MM.1S (cell line): ENCODE measurements around the gene MOSMO.
"Not testable (repeated sequence)": the region's sequence is repeated elsewhere in the genome, so short reads cannot be mapped to it uniquely, and the experiment has no call there.

Experiments
- CTCF ChIP-seq: fragments of 300-600 bp; sonication (generic); IDR thresholded peaks from 2 replicates; pipeline ENCODE4 v1.5.1; 2016; ENCODE audit warnings: antibody characterized with exemption, low read length, mixed read lengths
- EZH2 ChIP-seq: fragments of 300-600 bp; sonication (generic); optimal IDR thresholded peaks from 2 replicates; pipeline ENCODE3; 2017; ENCODE audit warnings: low read depth, mild to moderate bottlenecking, antibody characterized with exemption, low read length, mixed read lengths
- EZH2phosphoT487 ChIP-seq: fragments of 300-600 bp; sonication (generic); IDR thresholded peaks from 2 replicates; pipeline ENCODE4 v1.6.1; 2018; ENCODE audit warnings: antibody characterized with exemption, low read length

GRCh38 chr16:22002047-22002446 lies 5.9 kb upstream of the MOSMO start:
- TF ChIP-seq CTCF, EZH2phosphoT487, EZH2: not testable (repeated sequence)
